Upper lobe of left lung (tissue), 4 donors: ENCODE measurements around the gene ATG9B.

Experiments
- EP300 ChIP-seq, 4 donors: sonication (generic); formaldehyde crosslinking; IDR thresholded peaks; one replicate each; pipeline ENCODE4 v1.5.1; 2017; ENCODE audit warnings: antibody characterized with exemption in 4 of 4, control low read depth in 2 of 4
- TF ChIP-seq, protein P1 (sequence below), 6 experiments: fragments of 450-650 bp in 4 of 6; fragments of 200-600 bp in 2 of 6; sonication (generic) in 2 of 6; IDR thresholded peaks; one replicate each; pipeline ENCODE4 v1.5.1; 2016 to 2019; ENCODE audit warnings: antibody characterized with exemption in 6 of 6

DNA sequence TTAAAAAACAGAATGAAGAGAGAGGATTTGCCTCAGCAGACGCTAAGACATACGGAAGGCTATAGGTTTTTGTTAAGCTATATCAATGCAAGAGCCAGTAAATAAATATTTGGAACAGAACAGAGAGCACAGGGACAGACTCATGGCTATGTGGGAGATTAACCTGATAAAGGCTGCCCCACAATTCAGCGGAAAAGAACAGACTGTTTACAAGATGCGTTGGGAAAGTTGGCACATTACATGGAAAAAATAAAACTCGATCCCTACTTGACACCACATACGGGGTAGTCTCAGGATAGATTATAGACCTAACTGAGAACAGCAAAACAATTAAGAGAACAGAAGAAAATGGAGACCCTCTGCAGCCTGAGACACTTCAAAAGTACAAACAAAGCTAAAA is 56.9 kb downstream of the ATG9B start:
- TF ChIP-seq, protein P1, sequence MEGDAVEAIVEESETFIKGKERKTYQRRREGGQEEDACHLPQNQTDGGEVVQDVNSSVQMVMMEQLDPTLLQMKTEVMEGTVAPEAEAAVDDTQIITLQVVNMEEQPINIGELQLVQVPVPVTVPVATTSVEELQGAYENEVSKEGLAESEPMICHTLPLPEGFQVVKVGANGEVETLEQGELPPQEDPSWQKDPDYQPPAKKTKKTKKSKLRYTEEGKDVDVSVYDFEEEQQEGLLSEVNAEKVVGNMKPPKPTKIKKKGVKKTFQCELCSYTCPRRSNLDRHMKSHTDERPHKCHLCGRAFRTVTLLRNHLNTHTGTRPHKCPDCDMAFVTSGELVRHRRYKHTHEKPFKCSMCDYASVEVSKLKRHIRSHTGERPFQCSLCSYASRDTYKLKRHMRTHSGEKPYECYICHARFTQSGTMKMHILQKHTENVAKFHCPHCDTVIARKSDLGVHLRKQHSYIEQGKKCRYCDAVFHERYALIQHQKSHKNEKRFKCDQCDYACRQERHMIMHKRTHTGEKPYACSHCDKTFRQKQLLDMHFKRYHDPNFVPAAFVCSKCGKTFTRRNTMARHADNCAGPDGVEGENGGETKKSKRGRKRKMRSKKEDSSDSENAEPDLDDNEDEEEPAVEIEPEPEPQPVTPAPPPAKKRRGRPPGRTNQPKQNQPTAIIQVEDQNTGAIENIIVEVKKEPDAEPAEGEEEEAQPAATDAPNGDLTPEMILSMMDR (IDR thresholded peaks at IDR 0.05) = no peak
- no peak for TF ChIP-seq EP300 (IDR thresholded peaks at IDR 0.05)
